HL-60 (cell line): Measurements from ENCODE around the gene GRB7.

Experiments
- POLR2AphosphoS5 ChIP-seq: IDR thresholded peaks from 2 replicates; pipeline ENCODE4 v1.6.1; 2012; ENCODE audit warnings: low read depth
- TF ChIP-seq, protein P1 (sequence below): IDR thresholded peaks from one replicate; pipeline ENCODE4 v1.5.1; 2011; ENCODE audit warnings: low read length, control low read depth, inconsistent platforms; ENCODE audit not compliant: insufficient read depth

DNA sequence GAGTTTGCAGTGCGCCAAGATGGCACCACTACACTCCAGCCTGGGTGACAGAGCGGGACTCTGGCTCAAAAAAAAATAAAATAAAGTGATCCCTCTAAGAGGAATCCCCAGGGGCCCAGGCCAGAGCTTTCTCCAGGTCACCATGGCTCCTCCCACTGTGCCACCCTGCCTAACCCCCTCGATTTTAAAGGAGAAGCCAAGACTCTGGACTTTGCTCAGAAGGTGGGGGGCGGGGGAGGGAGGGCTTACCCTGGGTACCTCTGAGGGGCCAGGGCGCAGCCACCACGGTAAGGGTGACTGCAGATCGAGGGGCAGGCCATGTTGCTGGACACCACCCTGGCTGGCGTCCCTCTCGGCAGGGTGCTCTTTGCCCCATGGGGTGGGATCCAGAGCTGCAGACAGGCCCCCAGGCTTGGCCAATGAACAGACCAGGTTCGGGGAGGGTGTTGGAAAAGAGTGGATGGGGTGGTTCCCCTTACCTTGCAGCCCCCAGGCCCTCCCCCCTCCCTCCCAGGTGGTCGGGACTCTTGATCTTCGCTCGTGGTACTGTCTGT lies 455 bp upstream of the GRB7 start:
- no peak for TF ChIP-seq POLR2AphosphoS5
- TF ChIP-seq, protein P1, sequence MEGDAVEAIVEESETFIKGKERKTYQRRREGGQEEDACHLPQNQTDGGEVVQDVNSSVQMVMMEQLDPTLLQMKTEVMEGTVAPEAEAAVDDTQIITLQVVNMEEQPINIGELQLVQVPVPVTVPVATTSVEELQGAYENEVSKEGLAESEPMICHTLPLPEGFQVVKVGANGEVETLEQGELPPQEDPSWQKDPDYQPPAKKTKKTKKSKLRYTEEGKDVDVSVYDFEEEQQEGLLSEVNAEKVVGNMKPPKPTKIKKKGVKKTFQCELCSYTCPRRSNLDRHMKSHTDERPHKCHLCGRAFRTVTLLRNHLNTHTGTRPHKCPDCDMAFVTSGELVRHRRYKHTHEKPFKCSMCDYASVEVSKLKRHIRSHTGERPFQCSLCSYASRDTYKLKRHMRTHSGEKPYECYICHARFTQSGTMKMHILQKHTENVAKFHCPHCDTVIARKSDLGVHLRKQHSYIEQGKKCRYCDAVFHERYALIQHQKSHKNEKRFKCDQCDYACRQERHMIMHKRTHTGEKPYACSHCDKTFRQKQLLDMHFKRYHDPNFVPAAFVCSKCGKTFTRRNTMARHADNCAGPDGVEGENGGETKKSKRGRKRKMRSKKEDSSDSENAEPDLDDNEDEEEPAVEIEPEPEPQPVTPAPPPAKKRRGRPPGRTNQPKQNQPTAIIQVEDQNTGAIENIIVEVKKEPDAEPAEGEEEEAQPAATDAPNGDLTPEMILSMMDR = no peak
